Left lung (tissue), 10 donors: ENCODE results near the gene URI1. TPM values are rescaled to one million over a fixed set of nuclear protein-coding genes. Genes with fewer than 3 reads are reported as not detected.

Source experiments
- ATAC-seq: fragments of 200-7000 bp; cut with Tn5 transposase; one replicate; pipeline ENCODE4 v1.9.1; 2020; ENCODE audit warnings: moderate library complexity
- DNase-seq, 4 donors: peaks; one replicate each; pipeline ENCODE4 v3.0.0-alpha.2; 2013 to 2020
- H3K27ac ChIP-seq, 2 donors: fragments of 200-600 bp; sonication (generic) in 1 of 2; one replicate each; pipeline versions ENCODE4 v1.5.0 to v1.8.0; 2020 to 2021
- H3K27me3 ChIP-seq, 2 donors: fragments of 200-600 bp; sonication (generic) in 1 of 2; one replicate each; pipeline versions ENCODE4 v1.5.0 to v1.8.0; 2020 to 2021
- H3K36me3 ChIP-seq, 2 donors: fragments of 200-600 bp; sonication (generic) in 1 of 2; one replicate each; pipeline versions ENCODE4 v1.5.0 to v1.8.0; 2020 to 2021
- H3K4me1 ChIP-seq, 2 donors: fragments of 200-600 bp; one replicate each; pipeline ENCODE4 v1.8.0; 2021
- H3K4me3 ChIP-seq, 2 donors: fragments of 200-600 bp; sonication (generic) in 1 of 2; one replicate each; pipeline versions ENCODE4 v1.5.0 to v1.8.0; 2020 to 2021; ENCODE audit warnings: mild to moderate bottlenecking in 1 of 2
- H3K9me3 ChIP-seq, 2 donors: fragments of 200-600 bp; sonication (generic) in 1 of 2; one replicate each; pipeline versions ENCODE4 v1.5.0 to v1.8.0; 2020 to 2021
- intact Hi-C, 2 donors: fragments of 100-400 bp; cut with DNase I; formaldehyde crosslinking; loops; one replicate each; pipeline versions ENCODE4 v1.11.2 to v1.14.2; 2022
- polyA plus RNA-seq, 6 donors: library from polyadenylated mRNA; unstranded; fragments of 120-200 nt; gene quantifications; one replicate each; pipeline ENCODE4 v1.2.1, GENCODE V29; 2013; ENCODE audit not compliant: insufficient read length in 6 of 6
- total RNA-seq, 2 donors: library from RNA; stranded (reverse); fragmentation: NEBNext Ultra II Directional; extraction: Animal tissue kit (Norgen Biotek cat#: 25700); gene quantifications; one replicate each; pipeline ENCODE4 v1.2.1, GENCODE V29; 2021
- TF ChIP-seq, protein P1 (sequence below), 2 donors: fragments of 200-600 bp; sonication (generic) in 1 of 2; IDR thresholded peaks; one replicate each; pipeline versions ENCODE4 v1.5.0 to v1.8.0; 2021; ENCODE audit warnings: antibody characterized with exemption in 2 of 2
- donor health status: DM: no; HTN: yes; CAD: no.
- donor health status: DM: no; HTN: no; CAD: no.

URI1 gene
- total and polyA plus RNA-seq, 8 donors, result 36.3 to 104 (median 97.2) TPM

DNA sequence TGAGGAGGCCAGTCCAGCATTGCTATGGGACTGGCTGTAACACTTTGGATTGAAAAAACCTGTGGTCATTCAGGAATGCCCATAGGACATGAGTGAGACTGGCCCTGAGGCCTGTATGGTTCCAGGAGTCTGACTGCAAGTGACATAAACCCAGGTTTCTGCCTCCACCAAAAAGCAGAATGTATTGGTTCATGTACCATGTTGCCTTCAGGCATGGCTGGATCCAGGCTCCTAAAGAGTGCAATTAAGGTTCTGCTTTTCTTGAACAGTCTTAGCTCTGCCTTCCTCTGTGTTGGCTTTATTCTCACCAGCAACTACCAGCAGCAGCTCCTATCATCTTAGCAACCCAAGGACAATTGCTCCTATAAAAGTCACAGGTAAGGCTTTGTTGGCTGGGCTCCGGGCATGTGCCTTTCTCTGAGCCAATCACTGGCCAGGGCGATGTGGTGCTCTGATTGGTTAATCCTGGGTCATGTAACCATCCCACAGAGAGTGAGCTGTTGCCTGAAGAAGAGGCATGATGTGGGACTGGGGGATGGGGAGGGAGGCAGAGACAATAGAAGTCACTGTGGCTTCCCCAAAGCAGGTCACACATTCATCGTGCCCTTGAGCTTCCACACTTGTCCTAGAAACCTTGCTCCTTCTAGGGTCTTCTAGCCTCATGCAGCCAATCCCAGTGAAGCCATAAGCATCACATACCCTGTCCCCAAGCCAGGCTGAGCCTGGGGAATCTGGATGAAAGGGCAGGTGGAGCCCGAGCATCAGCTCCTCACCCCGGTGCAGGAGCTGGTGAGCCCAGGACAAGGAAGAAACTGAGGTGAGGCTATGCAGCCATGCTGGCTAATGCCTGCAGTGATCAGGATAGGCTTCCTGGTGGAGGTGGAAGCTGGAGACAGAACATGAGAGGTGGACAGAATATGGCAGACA, 123.9 kb downstream of the URI1 start:
- Histone ChIP-seq H3K27ac (no peak overlapping the region), H3K9me3 (no peaks in the 10 kb centered on the region), H3K4me3 (no peak overlapping the region), H3K36me3 (no peaks in the 10 kb centered on the region), H3K4me1 (no peaks in the 10 kb centered on the region), H3K27me3 (peaks cover 0 to 42% of the 10 kb centered on the region in 2 donors)
- DNase-seq, result no peak
- TF ChIP-seq, protein P1, sequence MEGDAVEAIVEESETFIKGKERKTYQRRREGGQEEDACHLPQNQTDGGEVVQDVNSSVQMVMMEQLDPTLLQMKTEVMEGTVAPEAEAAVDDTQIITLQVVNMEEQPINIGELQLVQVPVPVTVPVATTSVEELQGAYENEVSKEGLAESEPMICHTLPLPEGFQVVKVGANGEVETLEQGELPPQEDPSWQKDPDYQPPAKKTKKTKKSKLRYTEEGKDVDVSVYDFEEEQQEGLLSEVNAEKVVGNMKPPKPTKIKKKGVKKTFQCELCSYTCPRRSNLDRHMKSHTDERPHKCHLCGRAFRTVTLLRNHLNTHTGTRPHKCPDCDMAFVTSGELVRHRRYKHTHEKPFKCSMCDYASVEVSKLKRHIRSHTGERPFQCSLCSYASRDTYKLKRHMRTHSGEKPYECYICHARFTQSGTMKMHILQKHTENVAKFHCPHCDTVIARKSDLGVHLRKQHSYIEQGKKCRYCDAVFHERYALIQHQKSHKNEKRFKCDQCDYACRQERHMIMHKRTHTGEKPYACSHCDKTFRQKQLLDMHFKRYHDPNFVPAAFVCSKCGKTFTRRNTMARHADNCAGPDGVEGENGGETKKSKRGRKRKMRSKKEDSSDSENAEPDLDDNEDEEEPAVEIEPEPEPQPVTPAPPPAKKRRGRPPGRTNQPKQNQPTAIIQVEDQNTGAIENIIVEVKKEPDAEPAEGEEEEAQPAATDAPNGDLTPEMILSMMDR (IDR thresholded peaks at IDR 0.05), result no peak
- no peak for ATAC-seq
- intact Hi-C loops, result no loop called here

Other genes with a start within 250 kb of the URI1 start
- 10 to 100 TPM; 20.3 to 22.7 TPM for gene C19orf12, start 227.0 kb upstream of the URI1 start, total RNA-seq
- gene C19orf12, start 227.0 kb upstream of the URI1 start, polyA plus RNA-seq, result 10 to 100 TPM; 18.6 to 25.6 (median 21.7) TPM
- gene CCNE1, start 130.2 kb upstream of the URI1 start, total RNA-seq, result 1 to 10 TPM; 4.2 to 4.7 TPM
- gene CCNE1, start 130.2 kb upstream of the URI1 start, polyA plus RNA-seq, result 1 to 10 TPM; 3.6 to 5.8 (median 4.4) TPM